ENCODE measurements around the gene LENG9. TPM values are rescaled to one million over a fixed set of nuclear protein-coding genes. Genes with fewer than 3 reads are reported as not detected.

LENG9 gene
- total RNA-seq, 4 donors from 2014 or later, result 5.4 to 9.3 (median 8.1) TPM

DNA sequence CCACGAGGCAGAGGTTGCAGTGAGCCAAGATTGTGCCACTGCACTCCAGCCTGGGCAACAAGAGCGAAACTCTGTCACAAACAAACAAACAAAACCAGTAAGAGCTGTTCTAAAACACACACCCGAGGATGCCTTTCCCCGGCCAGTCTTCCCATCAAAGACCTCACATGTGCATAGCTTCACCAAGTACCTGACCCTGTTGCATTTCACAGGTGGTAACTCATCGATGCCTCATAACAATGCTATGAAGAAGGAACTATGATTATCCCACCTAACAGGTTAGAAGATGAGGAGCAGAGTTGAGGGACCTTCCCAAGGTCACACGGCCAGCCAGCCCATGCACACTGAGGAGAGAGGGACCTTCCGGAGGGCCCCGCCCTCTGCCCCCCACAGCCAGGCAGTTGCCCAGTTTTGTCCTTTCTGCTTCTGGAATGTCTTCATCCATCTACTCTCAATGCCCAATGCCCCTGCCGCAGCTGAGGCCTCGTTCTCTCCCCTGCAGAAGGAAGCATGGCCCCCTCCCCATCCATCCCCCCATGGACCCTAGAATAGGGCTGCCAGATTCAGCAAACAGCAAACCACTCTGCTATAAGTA is 31.3 kb downstream of the LENG9 start:
- TF ChIP-seq EP300 (IDR thresholded peaks at IDR 0.05), result no peak
- no peak for TF ChIP-seq POLR2A (IDR thresholded peaks at IDR 0.05; ENCODE audit: low read depth)
- TF ChIP-seq POLR2AphosphoS5 (IDR thresholded peaks at IDR 0.05), result no peak
- no peak for TF ChIP-seq CTCF (IDR thresholded peaks at IDR 0.05)
- H3K36me3 ChIP-seq, result no peaks in the 10 kb centered on the region
- peaks cover 38 to 49% (median 45%) of the 10 kb centered on the region in 4 donors for H3K4me1 ChIP-seq
- intact Hi-C loops (cut with DNase I), result no loop called here
- peaks cover 0 to 56% (median 32%) of the 10 kb centered on the region in 4 donors for H3K27me3 ChIP-seq
- 72% methylated on average over 10 of the region's 10 CpGs for WGBS
- no peak overlapping the region for H3K4me3 ChIP-seq
- H3K27ac ChIP-seq (replicated peaks in 1 of 4), result no peak overlapping the region
- no peak for DNase-seq (ENCODE audit: extremely low spot score)
- H3K9me3 ChIP-seq, result no peaks in the 10 kb centered on the region

- Histone ChIP-seq H3K36me3 (no peaks in the 10 kb centered on the region), H3K4me3 (peak overlapping the region in 3 of 4 donors; percentile 26 to 51 (median 37)), H3K4me1 (peaks cover 38 to 46% (median 43%) of the 10 kb centered on the region in 4 donors), H3K9me3 (no peaks in the 10 kb centered on the region), H3K27ac (replicated peaks in 1 of 4) (no peak overlapping the region), H3K27me3 (peaks cover 0 to 62% (median 32%) of the 10 kb centered on the region in 4 donors)
- DNase-seq (ENCODE audit: extremely low spot score), result no peak
- WGBS, result 21% methylated on average over 11 of the region's 11 CpGs
- TF ChIP-seq POLR2AphosphoS5 (IDR thresholded peaks at IDR 0.05) (no peak), EP300 (IDR thresholded peaks at IDR 0.05) (no peak), POLR2A (IDR thresholded peaks at IDR 0.05; ENCODE audit: low read depth) (no peak), CTCF (IDR thresholded peaks at IDR 0.05) (no peak)
- intact Hi-C loops (cut with DNase I), result no loop called here
Observed at GRCh38 chr19:54431255-54431838, 32.2 kb downstream of the LENG9 start.

- no peaks in the 10 kb centered on the region for H3K36me3 ChIP-seq
- peaks cover 0 to 70% (median 32%) of the 10 kb centered on the region in 4 donors for H3K27me3 ChIP-seq
- H3K27ac ChIP-seq (replicated peaks in 1 of 4), result no peak overlapping the region
- WGBS, result 3% methylated on average over 25 of the region's 43 CpGs
- TF ChIP-seq POLR2A (IDR thresholded peaks at IDR 0.05; ENCODE audit: low read depth) (no peak), CTCF (IDR thresholded peaks at IDR 0.05) (peak in 1 of 3 experiments; percentile 18), POLR2AphosphoS5 (IDR thresholded peaks at IDR 0.05) (peak in 1 of 2 donors; percentile 29), EP300 (IDR thresholded peaks at IDR 0.05) (no peak)
- H3K4me1 ChIP-seq, result peaks cover 30 to 38% (median 35%) of the 10 kb centered on the region in 4 donors
- intact Hi-C loops (cut with DNase I), result no loop called here
- no peak for DNase-seq (ENCODE audit: extremely low spot score)
- H3K4me3 ChIP-seq, result peak overlapping the region; percentile 26 to 51 (median 36)
- no peaks in the 10 kb centered on the region for H3K9me3 ChIP-seq
Observed at GRCh38 chr19:54430306-54431254, 33.0 kb downstream of the LENG9 start.

DNA sequence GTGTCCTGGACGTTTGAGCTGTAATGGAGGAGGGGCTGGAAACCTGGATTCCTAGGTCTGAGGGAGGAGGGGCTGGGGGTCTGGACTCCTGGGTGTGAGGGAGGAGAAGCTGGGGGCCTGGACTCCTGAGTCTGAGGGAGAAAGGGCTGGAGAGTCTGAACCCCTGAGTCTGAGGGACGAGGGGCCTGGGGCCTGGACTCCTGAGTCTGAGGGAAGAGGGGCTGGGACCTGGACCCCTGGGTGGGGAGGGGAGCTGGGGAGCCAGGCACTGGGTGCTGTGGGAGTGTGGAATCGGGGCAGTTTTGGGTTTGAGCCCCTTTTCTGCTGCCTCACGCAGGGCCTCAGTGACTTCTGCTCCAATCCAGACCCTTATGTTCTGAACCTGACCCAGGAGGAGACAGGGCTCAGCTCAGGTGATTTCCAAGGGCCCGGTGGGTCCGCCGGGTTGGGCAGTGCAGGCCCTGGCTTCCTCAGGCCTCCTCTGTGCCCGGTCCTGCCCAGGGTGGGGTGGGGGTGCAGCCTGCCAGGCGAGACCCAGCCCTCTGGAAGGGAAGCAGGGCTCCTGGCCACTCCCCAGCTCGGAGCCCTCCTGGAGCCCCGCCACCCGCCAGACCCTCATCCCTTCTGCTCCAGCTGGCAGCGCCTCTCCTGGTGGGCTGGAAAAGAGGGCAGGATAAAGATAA is 33.9 kb downstream of the LENG9 start:
- H3K27ac ChIP-seq (replicated peaks in 1 of 4), result no peak overlapping the region
- intact Hi-C loops (cut with DNase I), result no loop called here
- no peaks in the 10 kb centered on the region for H3K9me3 ChIP-seq
- H3K4me1 ChIP-seq, result peaks cover 21 to 29% (median 26%) of the 10 kb centered on the region in 4 donors
- WGBS, result 32% methylated on average over 6 of the region's 13 CpGs
- H3K4me3 ChIP-seq, result no peak overlapping the region
- DNase-seq (ENCODE audit: extremely low spot score), result no peak
- H3K36me3 ChIP-seq, result no peaks in the 10 kb centered on the region
- no peak for TF ChIP-seq POLR2AphosphoS5 (IDR thresholded peaks at IDR 0.05)
- no peak for TF ChIP-seq EP300 (IDR thresholded peaks at IDR 0.05)
- H3K27me3 ChIP-seq, result peaks cover 0 to 79% (median 32%) of the 10 kb centered on the region in 4 donors

All from esophagus muscularis mucosa (tissue), 4 donors.